Parathyroid adenoma (tissue), 2 donors: ENCODE measurements around the gene SLC9C1.

Experiments used
- H2AFZ ChIP-seq: fragments of 300-600 bp; sonication (generic); one replicate; pipeline ENCODE4 v1.7.0; 2017; ENCODE audit warnings: antibody characterized with exemption, mild to moderate bottlenecking
- H3K27ac ChIP-seq: fragments of 300-600 bp; sonication (generic); one replicate; pipeline ENCODE4 v1.7.0; 2017
- H3K27me3 ChIP-seq: fragments of 300-600 bp; sonication (generic); one replicate; pipeline ENCODE4 v1.7.0; 2017; ENCODE audit warnings: low read length; ENCODE audit not compliant: control insufficient read depth, insufficient read depth
- H3K36me3 ChIP-seq: fragments of 300-600 bp; sonication (generic); one replicate; pipeline ENCODE4 v1.7.0; 2017; ENCODE audit warnings: low read length; ENCODE audit not compliant: control insufficient read depth, insufficient read depth
- H3K4me1 ChIP-seq: fragments of 300-600 bp; sonication (generic); one replicate; pipeline ENCODE4 v1.7.0; 2017; ENCODE audit warnings: control low read depth
- H3K4me2 ChIP-seq: fragments of 300-600 bp; sonication (generic); one replicate; pipeline ENCODE4 v1.7.0; 2017; ENCODE audit warnings: low read length
- H3K4me3 ChIP-seq: fragments of 300-600 bp; sonication (generic); one replicate; pipeline ENCODE4 v1.7.0; 2017; ENCODE audit warnings: low read depth, low read length
- H3K79me2 ChIP-seq: fragments of 300-600 bp; sonication (generic); one replicate; pipeline ENCODE4 v1.7.0; 2017; ENCODE audit warnings: control low read depth
- H3K9ac ChIP-seq: fragments of 300-600 bp; sonication (generic); one replicate; pipeline ENCODE4 v1.7.0; 2017; ENCODE audit warnings: mild to moderate bottlenecking
- H3K9me3 ChIP-seq: fragments of 300-600 bp; sonication (generic); one replicate; pipeline ENCODE4 v1.7.0; 2017; ENCODE audit warnings: low read length; ENCODE audit not compliant: control insufficient read depth
- TF ChIP-seq, protein P1 (sequence below): fragments of 300-600 bp; sonication (generic); IDR thresholded peaks from one replicate; pipeline ENCODE4 v1.7.0; 2017; ENCODE audit warnings: antibody characterized with exemption, mild to moderate bottlenecking
- donor health status: primary hyperparathyroidism.

Gene SLC9C1

DNA sequence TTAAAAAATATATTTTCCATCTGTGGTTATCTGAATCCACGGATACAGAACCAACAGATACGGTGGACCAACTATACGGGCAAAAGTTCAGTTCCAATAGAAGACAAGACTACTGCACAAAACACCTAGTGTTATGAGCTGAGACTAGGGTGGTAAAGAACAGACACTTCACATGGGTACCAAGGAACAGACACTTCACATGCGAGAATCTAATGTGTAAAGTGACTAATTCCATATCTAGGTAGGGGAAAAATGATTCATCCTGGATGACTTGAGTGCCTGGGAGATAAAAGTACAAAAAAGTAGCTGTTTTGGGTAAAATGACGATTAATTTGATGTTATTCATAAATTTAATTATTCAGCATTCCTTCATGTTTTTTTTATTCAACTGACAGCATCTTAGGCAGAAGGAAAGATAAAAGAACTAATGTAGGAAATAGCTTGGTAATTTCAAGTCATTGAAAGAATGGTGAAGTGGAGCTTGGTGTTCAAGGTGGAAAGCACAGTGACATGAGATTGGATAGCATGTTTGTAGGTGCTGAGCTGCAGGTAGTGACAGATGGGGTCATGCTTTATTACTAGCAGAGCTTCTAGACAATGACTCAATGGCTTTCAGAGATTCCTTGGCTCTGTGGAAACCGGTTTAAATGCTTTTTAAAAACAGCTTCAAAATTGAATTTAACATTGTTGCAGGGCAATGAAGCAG, 44.2 kb upstream of the SLC9C1 start:
- Histone ChIP-seq H2AFZ (no peak overlapping the region), H3K36me3 (no peaks in the 10 kb centered on the region), H3K4me1 (no peaks in the 10 kb centered on the region), H3K27ac (no peak overlapping the region), H3K27me3 (no peaks in the 10 kb centered on the region), H3K9me3 (no peaks in the 10 kb centered on the region), H3K4me2 (no peak overlapping the region), H3K4me3 (no peak overlapping the region), H3K9ac (no peak overlapping the region), H3K79me2 (no peaks in the 10 kb centered on the region)
- TF ChIP-seq, protein P1, sequence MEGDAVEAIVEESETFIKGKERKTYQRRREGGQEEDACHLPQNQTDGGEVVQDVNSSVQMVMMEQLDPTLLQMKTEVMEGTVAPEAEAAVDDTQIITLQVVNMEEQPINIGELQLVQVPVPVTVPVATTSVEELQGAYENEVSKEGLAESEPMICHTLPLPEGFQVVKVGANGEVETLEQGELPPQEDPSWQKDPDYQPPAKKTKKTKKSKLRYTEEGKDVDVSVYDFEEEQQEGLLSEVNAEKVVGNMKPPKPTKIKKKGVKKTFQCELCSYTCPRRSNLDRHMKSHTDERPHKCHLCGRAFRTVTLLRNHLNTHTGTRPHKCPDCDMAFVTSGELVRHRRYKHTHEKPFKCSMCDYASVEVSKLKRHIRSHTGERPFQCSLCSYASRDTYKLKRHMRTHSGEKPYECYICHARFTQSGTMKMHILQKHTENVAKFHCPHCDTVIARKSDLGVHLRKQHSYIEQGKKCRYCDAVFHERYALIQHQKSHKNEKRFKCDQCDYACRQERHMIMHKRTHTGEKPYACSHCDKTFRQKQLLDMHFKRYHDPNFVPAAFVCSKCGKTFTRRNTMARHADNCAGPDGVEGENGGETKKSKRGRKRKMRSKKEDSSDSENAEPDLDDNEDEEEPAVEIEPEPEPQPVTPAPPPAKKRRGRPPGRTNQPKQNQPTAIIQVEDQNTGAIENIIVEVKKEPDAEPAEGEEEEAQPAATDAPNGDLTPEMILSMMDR: no peak

DNA sequence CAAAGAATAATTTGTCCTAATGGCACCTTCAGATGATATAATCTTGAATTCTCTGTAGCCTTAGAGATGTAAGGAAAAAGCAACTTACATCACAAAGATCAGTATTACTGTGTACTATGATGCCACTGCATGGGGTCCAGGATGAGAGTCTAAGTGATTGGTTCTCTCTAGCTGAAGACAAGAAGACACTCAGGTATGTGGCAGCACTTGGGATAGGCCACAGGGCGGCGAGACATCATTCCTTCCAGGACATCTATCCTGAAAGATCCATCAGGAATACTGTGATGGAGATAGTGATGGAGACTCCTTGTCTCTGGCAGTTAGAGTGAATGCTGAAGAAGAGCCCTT, 41.4 kb upstream of the SLC9C1 start:
- Histone ChIP-seq H2AFZ (no peak overlapping the region), H3K27ac (no peak overlapping the region), H3K9ac (no peak overlapping the region), H3K36me3 (no peaks in the 10 kb centered on the region), H3K79me2 (no peaks in the 10 kb centered on the region), H3K4me3 (no peak overlapping the region), H3K4me2 (no peak overlapping the region), H3K4me1 (no peaks in the 10 kb centered on the region), H3K9me3 (no peaks in the 10 kb centered on the region), H3K27me3 (no peaks in the 10 kb centered on the region)
- TF ChIP-seq, protein P1: no peak

DNA sequence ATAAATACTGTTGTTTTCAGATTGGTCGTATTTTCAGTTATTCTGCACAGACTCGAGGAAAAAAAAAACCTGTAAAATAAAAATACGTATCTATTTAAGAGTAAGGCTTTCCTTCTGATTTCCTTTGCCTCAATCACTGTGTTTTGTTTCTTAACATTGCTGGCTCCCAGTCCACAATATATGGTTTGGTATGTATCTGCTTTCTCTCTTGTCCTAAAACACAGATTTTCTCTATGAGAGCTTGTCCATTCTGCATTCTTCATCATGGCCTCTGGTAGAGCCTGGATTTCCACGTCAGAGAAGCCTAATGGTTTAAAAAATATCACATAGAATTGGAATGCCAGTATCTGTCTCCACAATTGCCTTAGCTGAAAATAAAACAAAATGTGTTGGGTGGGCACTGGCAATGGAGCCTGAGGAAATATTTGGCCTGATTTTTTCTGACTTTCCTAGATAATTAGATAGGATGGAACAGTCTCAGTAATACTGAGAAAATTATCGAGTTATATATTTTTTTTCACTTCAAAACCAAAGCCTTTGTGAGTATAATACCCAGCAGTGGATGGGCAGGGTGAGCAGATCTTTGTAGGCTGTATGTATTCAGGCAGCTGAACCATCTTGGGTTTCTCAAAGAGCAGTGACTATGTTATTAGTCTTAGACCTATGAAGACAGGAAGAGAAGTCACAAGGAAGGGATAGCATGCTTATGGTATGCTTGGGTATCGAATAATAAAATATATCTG, 40.8 kb upstream of the SLC9C1 start:
- no peaks in the 10 kb centered on the region for H3K4me1 ChIP-seq
- H3K36me3 ChIP-seq: no peaks in the 10 kb centered on the region
- H3K79me2 ChIP-seq: no peaks in the 10 kb centered on the region
- peak overlapping the region; percentile 11 for H3K4me2 ChIP-seq
- H3K9me3 ChIP-seq: no peaks in the 10 kb centered on the region
- no peak overlapping the region for H3K27ac ChIP-seq
- TF ChIP-seq, protein P1: no peak
- H3K9ac ChIP-seq: no peak overlapping the region
- H3K27me3 ChIP-seq: no peaks in the 10 kb centered on the region
- H3K4me3 ChIP-seq: peak overlapping the region; percentile 46
- no peak overlapping the region for H2AFZ ChIP-seq

DNA sequence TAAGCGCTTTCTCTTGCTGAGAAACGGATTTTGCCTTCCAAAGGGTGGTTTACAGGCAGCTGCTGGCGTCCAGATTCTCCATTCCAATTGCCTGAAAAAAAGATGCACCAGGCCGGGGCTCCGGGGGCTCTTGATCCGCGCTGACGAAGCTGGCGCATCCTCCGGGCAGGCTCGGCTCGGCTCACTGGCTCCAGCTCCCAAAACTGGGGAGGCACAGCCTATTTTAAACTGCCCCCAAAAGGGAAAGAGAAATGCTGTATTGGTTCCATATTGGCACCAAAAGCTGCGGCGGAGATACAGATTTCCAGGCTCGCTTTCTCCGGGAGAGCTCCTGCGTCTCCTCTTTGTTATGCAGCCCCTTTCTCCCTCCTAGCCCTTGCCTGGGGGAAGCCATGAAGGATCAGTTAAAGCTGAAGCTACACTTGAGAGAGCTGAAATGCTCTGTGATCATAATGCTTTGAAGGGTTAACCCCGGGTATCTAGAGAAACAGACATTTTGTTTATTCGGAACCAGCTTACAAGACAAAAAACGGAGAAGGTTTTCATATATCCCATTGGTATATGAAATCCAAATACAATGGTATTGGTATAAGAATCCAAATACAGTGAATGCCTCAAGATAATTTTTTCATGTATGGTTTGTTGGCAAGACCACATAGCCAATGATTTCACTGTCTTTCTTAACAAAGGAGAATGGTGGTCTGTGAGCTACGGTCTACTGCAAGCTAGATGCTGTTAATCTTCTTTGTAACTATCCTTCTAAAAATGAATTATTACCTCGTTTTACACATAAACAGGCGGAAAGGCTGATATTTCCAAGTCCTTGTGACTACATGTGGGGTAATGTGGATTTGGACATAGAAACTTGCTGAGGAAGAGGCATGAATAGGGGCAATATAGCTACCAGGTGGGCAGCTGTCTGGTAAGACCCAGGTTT, 39.6 kb upstream of the SLC9C1 start:
- Histone ChIP-seq H3K36me3 (no peaks in the 10 kb centered on the region), H3K4me3 (peak overlapping the region; percentile 46), H3K27me3 (no peaks in the 10 kb centered on the region), H3K4me1 (no peaks in the 10 kb centered on the region), H3K9ac (no peak overlapping the region), H2AFZ (peak overlapping the region; percentile 50), H3K27ac (peak overlapping the region; percentile 18), H3K79me2 (no peaks in the 10 kb centered on the region), H3K4me2 (peak overlapping the region; percentile 62), H3K9me3 (no peaks in the 10 kb centered on the region)
- TF ChIP-seq, protein P1: no peak
